Globus pallidus (tissue), 1 donor: ENCODE measurements around the gene CUX1.

Experiments used
- DNase-seq: peaks from one replicate; pipeline ENCODE4 v3.0.0-alpha.2; 2015; ENCODE audit warnings: low spot score

Gene CUX1

DNA sequence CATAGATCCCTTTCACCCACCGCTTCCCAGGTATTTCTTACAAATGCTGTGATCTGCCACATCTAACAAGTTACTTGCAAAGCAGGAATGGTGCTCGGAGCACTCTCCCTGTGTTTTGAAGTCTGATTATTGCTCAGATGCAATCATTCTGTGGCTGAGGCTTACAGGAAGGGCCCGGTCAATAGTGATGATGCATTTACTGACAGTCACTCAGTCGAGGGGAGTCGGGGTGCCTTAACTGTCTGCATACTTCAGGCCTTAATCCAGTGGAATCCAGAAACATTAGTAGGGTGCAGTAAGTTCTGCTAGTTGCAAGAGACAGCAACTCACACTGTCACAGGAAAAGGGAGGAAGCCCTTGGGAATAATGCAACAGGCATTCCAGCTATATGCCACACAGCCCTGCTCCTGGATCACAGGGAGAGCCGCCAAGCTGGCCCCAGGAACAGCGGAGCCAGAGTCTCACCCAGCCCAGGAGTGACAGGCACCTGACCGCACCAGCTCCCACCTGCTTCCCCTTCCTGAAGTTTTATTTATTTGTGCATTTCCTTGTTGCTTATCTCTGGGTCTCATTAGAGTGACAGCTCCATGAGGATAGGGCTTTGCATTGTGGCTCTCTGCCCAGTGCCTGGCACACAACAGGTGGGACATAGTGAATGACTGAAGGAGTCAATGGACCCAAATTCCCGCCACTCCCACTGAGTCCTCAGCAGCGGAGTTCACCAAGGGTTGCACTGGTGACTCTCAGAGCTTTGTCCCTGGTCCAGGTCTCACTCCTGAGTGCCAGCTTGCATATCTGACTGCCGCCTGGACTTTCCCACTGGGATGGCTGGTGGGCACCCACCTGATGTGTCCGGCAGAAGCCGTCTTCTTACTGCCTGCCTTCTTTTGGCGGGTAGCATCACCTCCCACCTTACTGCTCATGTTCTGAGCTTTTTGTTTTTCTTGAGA, 256.8 kb downstream of the CUX1 start:
- DNase-seq, result no peak

DNA sequence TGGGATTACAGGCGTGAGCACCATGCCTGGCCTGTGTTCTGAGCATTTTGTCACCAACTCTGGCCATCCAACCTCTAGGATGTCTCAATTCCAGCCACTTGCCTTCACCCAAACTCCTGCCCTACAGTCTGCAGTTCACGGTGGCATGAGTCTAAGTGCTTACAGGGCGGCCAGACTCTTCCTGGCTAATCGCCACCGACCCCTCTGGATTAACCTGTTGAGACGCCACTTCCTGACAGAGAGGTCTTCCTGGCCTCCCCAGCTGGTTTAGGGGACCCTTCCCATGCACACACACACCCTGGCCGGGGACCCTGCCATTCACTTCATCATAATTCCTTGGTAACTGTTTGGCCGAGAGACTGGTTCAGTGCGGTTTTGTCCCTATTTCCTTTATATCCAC, 257.7 kb downstream of the CUX1 start:
- no peak for DNase-seq

DNA sequence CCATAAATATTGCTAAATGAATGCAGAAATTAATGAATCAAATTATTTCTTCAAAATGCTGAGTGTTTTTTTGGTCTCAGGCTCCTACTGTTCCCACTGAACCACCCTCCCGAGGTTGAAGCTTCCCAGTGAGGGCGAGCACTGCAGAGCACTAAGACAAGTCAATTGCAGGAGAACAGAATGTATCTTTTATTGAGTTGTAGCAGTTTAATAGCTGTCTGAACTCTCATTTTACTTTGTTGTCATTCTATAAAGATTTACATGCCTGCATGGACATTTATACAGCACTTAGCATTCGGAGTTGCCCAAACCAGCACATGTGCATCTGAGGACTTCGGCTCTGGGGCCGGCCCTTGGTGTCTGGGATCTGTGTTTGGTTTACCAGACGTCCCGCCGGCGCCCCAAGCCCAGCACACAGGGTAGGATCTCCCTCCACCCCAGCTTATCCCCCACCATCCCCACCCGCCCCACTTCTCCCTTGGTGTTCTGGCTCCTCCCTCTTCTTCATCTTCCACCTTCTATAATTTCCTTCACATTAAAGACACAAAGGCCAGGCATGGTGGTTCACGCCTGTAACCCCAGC, 258.2 kb downstream of the CUX1 start:
- DNase-seq, result no peak

DNA sequence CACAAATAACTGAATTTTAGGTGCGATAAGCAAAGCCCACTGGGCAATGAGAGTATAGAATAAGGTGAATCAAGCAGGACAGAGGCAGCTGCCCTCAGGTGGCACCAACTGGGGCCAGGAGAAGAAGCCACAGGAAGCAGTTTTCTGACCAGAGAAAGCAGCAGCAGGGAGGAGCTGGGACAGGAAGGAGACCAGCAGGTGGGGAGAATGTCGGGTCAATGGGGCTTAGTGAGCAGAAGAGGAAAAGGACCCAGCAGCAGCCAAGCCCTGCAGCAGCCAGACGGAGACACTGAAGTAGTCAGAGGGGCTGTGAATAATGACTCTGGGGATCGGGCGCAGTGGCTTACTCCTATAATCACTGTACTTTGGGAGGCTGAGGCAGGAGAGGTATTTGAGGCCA, 259.7 kb downstream of the CUX1 start:
- no peak for DNase-seq

DNA sequence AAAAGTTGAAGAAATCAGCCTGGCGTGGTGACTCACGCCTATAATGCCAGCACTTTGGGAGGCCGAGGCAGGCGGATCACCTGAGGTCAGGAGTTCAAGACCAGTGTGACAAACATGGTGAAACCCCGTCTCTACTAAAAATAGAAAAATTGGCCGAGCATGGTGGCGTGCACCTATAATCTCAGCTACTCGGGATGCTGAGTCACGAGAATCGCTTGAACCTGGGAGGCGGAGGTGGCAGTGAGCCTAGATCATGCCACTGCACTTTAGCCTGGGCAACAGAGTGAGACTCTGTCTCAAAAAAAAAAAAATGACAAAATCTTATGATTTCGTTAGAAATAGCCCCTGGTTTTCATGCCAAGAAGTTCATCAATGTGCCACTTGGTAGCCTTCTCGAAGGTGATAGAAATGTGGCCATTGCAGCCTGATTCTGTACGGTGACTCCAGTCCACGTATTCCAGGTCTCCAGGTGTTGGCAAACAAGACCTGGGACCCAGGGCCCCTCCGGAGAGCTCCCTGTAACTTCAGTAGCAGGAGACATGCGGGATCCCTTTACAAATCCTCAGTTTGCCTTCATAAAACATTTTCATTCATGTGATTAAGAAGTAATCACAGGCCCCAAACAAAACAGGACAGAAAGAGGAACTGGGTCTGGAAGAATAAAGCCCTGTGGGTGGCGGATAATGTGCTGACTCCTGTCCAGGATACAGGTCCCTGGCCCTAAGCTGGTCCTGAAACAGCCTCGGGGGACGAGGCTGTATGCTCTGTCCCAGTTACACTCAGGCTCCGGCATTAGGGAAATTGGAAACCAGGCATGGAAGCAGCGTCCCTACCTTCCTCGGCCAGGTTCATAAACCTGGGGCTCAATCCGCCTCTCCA, 262.0 kb downstream of the CUX1 start:
- DNase-seq, result no peak

DNA sequence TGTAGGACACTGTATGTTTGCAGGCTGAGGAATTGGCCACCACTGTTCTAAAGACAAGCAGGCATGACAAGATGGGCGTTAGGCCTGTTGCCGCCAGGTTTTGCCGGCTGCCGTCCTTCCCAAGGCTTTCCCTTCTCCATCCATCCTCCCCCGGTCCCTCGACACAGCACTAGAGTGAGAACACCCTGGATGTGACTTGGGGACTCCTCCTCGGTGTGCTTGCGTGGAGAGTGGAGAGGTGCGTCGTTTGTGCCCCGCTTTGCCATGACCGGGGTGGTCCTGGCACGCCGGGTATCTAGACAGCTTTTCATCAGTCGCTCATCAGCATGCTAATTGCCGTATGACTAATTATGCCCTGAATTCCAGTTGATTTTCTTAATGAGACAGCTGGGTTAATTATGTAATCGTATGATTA, 262.6 kb downstream of the CUX1 start:
- no peak for DNase-seq

DNA sequence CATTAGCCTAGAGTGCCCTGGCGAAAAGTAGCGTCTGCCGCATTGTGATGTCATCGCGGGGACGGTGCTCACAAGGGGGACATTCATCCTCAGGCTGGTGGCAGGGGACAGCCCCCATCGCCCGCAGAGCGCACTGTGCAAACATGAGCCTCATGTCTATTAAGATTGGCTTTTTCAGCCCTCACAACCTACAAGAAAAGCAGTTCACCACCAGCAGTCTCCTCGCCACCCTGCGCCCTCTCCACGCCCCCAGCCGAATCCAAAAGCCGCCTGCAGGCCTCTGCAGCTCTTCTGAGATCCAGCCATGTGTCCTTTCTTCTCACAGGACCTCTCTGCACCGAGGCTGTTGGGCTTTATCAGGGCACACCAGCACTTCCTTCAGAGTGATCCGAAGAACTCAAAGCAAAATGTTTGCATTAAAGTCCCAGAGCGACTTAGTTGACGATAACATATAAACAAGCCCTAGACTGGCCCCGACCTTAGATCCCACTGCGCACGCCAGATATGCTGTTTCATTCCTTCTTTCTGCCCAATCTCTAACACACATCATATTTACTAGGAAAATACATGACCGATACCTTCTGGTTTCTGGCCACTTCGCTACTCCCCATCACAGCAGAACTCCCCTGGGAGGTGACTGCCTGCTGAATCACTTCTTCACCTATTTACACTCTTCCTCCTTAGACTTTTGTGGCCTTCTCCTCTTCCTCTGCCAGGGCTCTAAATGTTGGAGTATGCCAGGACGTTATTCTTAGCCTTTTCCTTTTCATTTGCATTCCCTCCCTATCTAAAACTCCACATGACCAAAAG, 263.2 kb downstream of the CUX1 start:
- peak; percentile 67 for DNase-seq

DNA sequence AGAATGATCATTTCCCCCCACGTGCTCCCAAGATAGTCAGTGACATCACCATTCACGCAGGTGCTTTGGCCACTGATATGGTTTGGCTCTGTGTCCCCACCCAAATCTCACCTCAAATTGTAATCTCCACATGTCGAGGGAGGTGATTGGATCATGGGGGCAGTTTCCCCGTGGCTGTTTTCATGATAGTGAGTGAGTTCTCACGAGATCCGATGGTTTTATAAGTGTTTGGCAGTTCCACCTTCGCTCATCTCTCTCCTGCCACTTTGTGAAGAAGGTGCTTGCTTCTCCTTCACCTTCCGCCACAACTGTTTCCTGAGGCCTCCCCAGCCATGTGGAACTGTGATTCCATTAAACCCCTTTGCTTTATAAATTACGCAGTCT, 263.8 kb downstream of the CUX1 start:
- DNase-seq, result no peak

DNA sequence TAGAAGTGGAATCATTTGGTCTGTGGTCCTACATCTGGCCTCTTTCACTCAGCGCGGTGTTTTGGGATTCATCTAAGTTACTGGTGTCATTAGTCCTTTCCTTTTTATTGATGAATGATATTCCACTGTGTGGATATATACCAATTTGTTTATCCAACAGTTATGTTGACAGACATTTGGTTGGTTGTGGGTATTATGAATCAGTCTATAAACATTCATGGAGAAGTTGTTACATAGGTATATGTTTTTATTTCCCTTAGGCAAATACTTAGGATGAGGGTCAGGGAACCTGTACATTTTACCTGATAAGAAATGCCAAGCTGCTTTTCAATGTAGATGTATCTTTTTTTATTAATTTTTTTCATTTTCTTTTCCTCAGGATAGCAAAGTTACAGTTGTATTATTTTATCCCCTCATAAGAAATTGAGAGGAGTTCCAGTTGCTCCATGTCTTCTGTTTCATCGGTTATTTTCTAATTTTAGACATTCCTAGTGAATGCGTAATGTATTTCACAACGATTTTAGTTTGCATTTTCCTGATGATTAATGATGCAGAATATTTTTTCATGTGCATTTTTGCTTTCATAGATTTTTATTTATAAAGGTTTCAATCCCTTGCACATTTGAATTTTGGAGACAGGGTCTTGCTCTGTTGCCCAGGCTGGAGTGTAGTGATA, 265.4 kb downstream of the CUX1 start:
- no peak for DNase-seq

DNA sequence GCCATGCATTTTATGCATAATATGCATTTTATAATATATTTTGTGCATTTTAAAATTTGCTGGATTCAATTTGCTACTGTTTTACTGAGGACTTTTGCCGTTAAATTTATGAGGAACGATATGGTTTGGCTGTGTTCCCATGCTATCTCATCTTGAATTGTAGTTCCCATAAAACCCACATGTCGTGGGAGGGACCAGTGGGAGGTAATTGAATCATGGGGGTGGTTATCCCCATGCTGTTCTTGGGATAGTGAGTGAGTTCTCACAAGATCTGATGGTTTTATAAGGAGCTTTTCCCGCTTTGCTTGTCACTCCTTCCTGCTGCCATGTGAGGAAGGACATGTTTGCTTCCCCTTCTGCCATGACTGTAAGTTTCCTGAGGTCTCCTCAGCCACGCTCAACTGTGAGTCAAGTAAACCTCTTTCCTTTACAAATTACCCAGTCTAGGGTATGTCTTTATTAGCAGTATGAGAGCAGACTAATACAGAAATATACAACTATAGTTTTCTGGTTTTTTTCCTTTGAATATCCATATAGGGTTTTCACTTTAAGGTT, 267.9 kb downstream of the CUX1 start:
- no peak for DNase-seq

DNA sequence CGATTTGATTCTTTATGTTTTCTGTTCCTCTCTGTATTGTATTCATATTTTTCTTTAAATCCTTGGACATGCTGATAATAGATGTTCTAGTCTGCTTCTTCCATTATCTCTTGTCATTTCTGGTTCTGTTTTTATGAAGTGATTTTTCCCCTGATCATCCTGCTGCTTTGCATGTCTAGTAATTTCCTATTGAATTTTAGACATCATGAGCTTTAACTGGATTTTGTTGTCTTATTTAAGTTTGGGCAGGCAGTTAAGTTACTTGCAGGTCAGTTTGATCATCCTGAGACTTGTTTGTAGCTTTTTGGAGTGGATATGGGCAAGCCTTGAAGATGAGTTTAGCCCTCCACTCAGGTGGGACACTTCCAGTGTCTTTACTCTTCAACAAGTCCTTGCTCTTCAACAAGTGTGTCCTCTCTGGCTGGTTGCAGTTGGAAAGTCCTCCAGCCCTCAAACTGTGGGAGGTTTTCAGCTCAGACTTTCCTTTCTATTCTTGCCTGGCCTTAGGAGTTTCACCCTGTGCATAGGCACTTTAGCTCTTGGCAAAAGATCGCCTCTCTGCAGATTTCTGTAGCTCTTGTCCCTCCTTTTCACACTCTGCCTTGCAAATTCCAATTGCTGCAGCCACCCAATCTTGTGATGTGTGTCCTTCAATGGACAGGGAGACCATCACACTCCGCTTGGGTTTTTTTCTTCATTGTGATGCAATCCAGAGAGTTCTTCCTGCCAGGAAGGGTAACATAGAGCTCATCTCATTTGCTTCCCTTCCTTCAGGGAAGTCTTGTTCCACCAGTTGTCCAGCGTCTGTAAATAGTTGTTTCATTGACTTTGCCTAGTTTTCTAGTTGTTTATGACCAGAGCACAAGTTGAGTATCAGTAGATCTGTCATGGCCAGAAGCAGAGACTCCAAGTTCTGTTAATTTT, 272.0 kb downstream of the CUX1 start:
- no peak for DNase-seq

DNA sequence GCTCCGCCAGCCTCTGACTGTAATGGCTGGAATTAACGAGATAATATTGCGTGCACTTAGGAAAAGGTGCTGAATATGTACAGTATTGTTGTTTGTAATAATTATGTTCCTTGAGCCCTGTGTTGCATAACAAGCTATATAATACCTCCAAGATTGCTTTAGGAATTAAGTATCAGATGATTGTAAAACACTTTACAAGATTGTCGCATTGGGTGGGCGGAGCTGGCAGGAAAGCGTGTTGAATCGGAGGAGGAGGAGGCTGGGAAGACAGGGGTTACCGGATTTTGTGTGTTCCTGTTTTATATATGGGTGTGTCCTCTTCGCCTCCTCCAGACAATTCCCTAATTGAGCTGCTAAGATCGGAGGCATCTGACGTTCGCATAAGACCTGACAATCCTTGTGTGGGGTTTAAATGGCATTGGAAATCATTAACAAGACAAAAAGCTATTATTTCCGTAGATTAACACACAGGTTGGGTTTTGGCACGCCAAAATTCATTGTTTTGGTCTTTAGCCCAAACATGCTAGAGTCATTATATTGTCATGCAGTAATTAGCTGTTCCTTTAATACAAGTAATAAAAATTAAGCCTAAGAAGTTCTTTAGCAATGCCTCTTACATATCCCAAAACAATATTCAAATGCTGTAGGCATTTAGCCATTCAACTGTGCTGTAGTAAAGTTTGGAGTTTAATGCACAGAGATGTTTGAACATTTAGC, 276.3 kb downstream of the CUX1 start:
- DNase-seq, result no peak

DNA sequence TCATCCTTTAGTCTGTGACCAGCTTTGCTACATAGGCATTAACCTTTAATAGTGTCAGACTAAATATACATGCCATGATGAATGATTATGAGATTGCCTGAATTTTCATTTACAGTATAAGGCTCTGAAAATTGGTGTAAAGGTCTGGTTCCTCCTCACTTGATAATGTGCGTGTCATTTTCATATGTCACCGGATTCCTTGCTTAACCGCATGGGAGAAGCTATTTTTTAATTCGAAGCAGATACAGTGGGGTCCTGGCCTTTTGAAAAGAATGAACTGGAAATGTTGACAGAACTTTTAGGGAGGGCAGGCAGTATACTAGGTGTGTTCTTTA, 276.9 kb downstream of the CUX1 start:
- DNase-seq, result no peak

DNA sequence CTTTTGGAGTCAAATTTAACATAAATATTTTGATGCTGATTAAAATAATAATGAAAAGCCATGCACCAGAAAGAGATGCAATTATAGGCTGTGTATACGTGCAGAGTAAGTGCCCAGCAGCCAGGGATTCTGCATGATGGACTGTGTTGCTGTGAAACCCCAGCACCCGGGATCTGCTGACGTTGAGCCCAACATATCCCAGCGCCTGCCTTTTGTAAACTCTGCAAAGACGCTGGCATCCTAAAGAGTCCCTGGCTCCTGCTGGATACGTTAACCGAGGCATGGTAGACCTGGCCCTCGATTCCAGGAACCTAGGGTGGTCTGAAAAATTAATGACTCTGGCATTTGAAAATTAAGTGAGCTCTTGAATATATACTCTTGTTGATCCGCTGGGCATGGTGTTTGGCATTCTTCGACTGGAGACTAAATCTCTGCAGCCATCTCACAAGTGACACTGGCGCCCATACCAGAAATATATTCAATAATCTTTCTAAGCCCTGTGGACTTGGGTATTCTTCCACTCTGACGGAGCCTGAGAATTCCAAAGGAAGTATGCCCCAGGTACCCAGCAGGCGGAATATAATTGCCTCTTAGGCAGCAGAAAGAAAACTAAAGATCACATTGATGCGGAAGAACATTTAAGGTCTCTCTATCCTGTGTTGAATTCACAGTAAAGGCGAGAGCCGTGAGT, 278.0 kb downstream of the CUX1 start:
- DNase-seq, result no peak

DNA sequence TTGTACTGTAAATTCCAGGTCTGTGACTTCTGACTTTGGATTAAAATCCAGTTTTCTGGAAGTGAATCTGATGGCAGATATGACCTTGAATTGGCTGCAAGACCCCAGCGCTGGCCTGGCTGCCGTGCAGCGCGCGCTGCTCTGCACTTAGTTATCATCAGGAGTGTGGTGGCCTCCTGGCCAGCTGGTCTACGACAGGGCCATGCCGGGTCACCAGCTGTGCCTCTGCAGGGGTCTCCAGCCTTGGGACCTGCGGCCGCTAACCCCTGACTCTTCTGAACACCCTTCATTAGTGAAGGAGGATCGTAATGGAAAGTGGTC, 278.5 kb downstream of the CUX1 start:
- no peak for DNase-seq

DNA sequence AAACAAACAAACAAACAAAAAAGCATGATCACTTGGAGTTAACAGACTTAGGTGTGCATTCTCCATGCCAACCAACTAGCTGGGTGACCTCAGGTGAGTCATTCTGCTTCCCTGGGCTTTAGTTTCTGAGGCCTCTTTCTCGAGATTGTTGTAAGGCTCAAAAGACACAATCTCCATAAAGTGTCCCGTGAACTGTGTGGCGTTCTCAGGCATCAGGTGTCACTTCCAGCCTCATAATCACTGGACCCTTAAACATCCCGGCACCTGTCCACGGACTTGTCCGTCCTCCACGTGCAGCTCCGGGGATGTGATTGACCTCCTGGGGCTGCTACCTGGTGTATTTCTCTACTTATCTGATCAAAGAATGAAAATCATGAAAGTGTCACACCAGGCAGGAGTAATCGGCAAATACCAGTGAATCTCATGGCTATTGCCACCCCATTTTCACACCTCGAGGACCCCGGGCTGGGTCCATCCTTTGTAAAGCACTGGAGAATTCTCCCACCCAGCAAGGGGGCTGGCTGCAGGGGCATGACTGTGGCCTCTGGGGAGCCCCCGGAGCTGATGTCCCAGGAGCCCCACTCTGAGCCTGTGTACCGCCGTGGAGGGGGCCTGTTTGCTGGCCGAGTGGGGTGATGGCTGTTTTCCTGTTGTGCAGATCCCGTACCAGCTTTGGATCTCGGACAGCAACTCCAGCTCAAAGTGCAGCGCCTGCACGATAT, 279.4 kb downstream of the CUX1 start:
- DNase-seq, result no peak

DNA sequence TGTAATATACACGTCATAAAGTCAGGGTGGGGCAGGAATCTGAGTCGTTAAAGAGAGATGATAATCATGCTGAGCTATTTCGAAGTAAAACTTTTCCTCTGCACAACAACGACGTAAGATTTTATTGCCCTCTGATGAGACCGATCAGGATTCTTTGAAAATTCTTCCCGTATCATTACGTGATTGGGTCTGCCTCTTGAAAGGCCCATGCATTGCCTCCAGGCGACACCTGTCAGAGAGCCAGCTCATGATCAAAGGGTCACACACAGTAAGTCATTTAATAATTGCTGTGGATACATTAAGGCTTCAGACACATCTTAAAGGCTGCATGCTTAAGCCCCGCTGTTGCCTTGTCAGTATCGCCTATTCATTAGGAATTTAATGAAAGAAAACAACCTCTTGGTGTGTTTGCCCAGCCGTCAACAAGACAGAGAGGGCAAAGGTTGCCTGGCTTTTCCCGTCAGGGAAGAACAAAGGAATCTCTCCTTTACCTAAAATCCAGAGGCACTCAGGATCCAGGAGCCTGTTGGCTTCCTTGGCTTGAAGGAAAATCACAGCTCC, 280.3 kb downstream of the CUX1 start:
- no peak for DNase-seq

DNA sequence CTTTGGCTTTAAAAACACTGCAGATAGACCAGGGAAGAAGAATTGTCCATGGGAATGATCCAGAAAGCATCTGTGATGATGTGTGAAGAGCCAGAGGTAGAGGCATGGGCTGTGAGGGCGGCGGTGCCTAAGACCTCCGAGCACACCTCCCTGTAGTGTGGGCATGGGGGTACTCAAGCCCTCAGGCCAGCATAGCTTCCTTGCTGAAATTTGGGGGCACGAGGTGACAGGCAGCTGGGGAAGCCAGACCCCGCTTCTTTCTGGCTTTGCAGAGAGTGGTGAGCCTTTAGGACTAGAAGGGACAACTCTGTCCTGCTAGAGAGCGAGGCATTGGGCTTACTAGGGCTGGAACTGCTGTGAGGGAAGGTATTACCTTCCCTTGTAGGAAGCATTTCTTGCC, 281.6 kb downstream of the CUX1 start:
- no peak for DNase-seq
